Esophagus muscularis mucosa (tissue), 4 donors: Measurements from ENCODE around the gene ARHGAP4. TPM values are rescaled to one million over a fixed set of nuclear protein-coding genes. Genes with fewer than 3 reads are reported as not detected.

ENCODE experiments used
- DNase-seq: peaks from one replicate; pipeline ENCODE4 v3.0.0-alpha.2; 2017; ENCODE audit errors: extremely low spot score
- H3K27ac ChIP-seq, 4 donors: fragments of 200-600 bp; sonication (generic); replicated peaks in 1 of 4; 1 replicate in 3 of 4; 2 replicates in 1 of 4; pipeline ENCODE4 v1.5.1; 2016 to 2019; ENCODE audit warnings: mild to moderate bottlenecking in 1 of 4
- H3K27me3 ChIP-seq, 4 donors: fragments of 200-600 bp; sonication (generic); one replicate each; pipeline versions ENCODE4 v1.5.1 to v1.6.0; 2016 to 2019
- H3K36me3 ChIP-seq, 4 donors: fragments of 200-600 bp; sonication (generic); one replicate each; pipeline ENCODE4 v1.5.1; 2016 to 2019
- H3K4me1 ChIP-seq, 4 donors: fragments of 200-600 bp; sonication (generic); one replicate each; pipeline ENCODE4 v1.5.1; 2016 to 2019
- H3K4me3 ChIP-seq, 4 donors: fragments of 200-600 bp; sonication (generic); 1 replicate in 2 of 4; 2 replicates in 2 of 4; pipeline ENCODE4 v1.5.1; 2016 to 2019; ENCODE audit warnings: mild to moderate bottlenecking in 4 of 4, moderate library complexity in 1 of 4
- H3K9me3 ChIP-seq, 4 donors: fragments of 200-600 bp; sonication (generic); 1 replicate in 3 of 4; 2 replicates in 1 of 4; pipeline ENCODE4 v1.5.1; 2016 to 2019
- EP300 ChIP-seq: sonication (generic); formaldehyde crosslinking; IDR thresholded peaks from one replicate; pipeline ENCODE4 v1.6.1; 2017; ENCODE audit warnings: antibody characterized with exemption
- POLR2A ChIP-seq: fragments of 450-650 bp; IDR thresholded peaks from one replicate; pipeline ENCODE4 v1.6.1; 2017; ENCODE audit warnings: antibody characterized with exemption, moderate library complexity, mild to moderate bottlenecking, low read depth
- POLR2AphosphoS5 ChIP-seq, 2 donors: sonication (generic); formaldehyde crosslinking; IDR thresholded peaks; one replicate each; pipeline ENCODE4 v1.6.1; 2017; ENCODE audit warnings: antibody characterized with exemption in 2 of 2
- WGBS: methylation state at CpG from one replicate; pipeline ENCODE4 v1.1.5; 2018; 5-methylcytosine and 5-hydroxymethylcytosine counted together
- intact Hi-C: fragments of 100-400 bp; cut with DNase I; formaldehyde crosslinking; loops from one replicate; pipeline ENCODE4 v1.15.1; 2023
- total RNA-seq, 4 donors: library from RNA; depleted of rRNA; stranded (reverse); fragments of >200 nt; gene quantifications; one replicate each; pipeline versions ENCODE4 v1.1.0 to v1.2.1, GENCODE V29; 2016
- TF ChIP-seq, protein P1 (sequence below), 3 experiments: fragments of 200-600 bp in 2 of 3; fragments of 450-650 bp in 1 of 3; sonication (generic) in 2 of 3; IDR thresholded peaks; one replicate each; pipeline ENCODE4 v1.5.1; 2017 to 2019; ENCODE audit warnings: antibody characterized with exemption in 3 of 3, mild to moderate bottlenecking in 2 of 3, moderate library complexity in 1 of 3

Gene ARHGAP4
- total RNA-seq, 4 donors from 2014 or later, result 15.9 to 22.4 (median 17.7) TPM

DNA sequence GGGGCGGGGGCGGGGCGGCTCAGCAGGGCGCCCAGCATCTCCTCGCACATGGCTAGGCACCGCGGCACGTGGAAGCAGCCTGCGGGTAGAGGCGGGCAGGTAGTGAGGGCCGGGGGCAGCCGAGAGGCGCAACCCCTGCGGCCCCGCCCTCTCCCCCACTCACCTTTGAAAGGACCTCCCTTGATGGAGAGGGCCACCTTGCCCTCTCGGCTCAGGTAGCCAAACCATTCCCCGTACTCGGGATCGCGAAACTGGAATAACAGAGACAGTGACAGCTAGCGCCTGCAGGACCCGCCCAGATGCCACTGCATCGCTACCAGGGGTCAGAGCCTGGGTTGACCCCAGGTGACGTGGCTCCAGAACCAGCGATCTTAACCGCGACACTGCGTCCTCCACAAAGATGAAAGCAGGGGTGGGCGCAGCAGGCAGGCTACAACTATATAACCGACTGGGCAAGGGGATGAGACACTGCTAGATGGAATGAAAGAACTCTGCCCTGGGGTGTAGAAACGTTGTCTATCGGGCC is 9.3 kb upstream of the ARHGAP4 start:
- no peak for TF ChIP-seq EP300
- TF ChIP-seq POLR2AphosphoS5 (IDR thresholded peaks at IDR 0.05), result no peak
- no peak for TF ChIP-seq POLR2A
- TF ChIP-seq, protein P1, sequence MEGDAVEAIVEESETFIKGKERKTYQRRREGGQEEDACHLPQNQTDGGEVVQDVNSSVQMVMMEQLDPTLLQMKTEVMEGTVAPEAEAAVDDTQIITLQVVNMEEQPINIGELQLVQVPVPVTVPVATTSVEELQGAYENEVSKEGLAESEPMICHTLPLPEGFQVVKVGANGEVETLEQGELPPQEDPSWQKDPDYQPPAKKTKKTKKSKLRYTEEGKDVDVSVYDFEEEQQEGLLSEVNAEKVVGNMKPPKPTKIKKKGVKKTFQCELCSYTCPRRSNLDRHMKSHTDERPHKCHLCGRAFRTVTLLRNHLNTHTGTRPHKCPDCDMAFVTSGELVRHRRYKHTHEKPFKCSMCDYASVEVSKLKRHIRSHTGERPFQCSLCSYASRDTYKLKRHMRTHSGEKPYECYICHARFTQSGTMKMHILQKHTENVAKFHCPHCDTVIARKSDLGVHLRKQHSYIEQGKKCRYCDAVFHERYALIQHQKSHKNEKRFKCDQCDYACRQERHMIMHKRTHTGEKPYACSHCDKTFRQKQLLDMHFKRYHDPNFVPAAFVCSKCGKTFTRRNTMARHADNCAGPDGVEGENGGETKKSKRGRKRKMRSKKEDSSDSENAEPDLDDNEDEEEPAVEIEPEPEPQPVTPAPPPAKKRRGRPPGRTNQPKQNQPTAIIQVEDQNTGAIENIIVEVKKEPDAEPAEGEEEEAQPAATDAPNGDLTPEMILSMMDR (IDR thresholded peaks at IDR 0.05), result no peak
- Histone ChIP-seq H3K4me1 (peaks cover 13 to 30% (median 20%) of the 10 kb centered on the region in 4 donors), H3K4me3 (peak overlapping the region; percentile 68 to 92 (median 72)), H3K27me3 (no peaks in the 10 kb centered on the region), H3K9me3 (no peaks in the 10 kb centered on the region), H3K27ac (peak overlapping the region; percentile 55 to 82 (median 63)), H3K36me3 (peaks cover 0 to 32% (median 27%) of the 10 kb centered on the region in 4 donors)
- intact Hi-C loops, result no loop called here
- WGBS, result 34% methylated on average over 24 of the region's 32 CpGs
- DNase-seq, result no peak

GRCh38 chrX:153934762-153935325 is 8.8 kb upstream of the ARHGAP4 start, which contains the start of gene NAA10:
NAA10 (minus strand) TSS chrX:153935037; CDS start chrX:153934904, 133 bp downstream.
- intact Hi-C loops, result no loop called here
- DNase-seq, result no peak
- peak within 1 kb of the TSS; percentile 66 to 82 (median 72) for H3K27ac ChIP-seq

DNA sequence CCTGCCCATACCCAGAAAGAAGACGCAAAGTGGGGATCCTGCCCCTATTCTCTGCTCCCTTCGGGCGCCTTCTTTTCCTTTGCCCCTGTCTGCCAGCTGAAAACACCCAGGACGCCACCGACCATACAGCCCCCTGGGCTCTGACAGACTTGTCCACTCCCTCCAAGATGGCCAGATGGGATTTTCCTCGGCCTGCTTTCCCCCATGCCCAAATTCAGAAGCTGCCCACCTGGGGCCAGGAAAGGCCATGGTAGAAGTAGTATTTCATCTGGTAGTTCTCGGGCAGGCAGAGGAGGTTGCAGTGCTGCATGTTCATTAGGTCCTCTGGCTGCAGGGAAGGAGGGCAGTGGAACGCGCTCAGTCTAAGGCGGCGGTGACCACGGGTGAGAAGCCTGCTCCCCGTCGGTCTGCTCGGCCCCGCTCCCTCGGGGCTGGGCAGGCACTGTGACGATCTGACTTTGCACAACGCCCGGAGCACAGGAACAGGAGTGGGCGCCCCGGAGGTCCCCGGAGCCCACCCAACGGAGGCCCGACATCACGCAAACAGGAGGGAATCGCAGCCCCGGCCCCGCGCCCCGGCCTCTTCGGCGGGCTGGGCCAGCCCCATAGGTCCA is 8.2 kb upstream of the ARHGAP4 start:
- peaks cover 15 to 35% (median 21%) of the 10 kb centered on the region in 4 donors for H3K4me1 ChIP-seq
- intact Hi-C loops, result no loop called here
- H3K4me3 ChIP-seq, result peak overlapping the region; percentile 68 to 92 (median 72)
- peaks cover 0 to 43% (median 33%) of the 10 kb centered on the region in 4 donors for H3K36me3 ChIP-seq
- H3K27me3 ChIP-seq, result no peaks in the 10 kb centered on the region
- H3K27ac ChIP-seq, result peak overlapping the region; percentile 66 to 82 (median 72)
- TF ChIP-seq POLR2A (no peak), EP300 (no peak), POLR2AphosphoS5 (IDR thresholded peaks at IDR 0.05) (no peak)
- TF ChIP-seq, protein P1 (IDR thresholded peaks at IDR 0.05), result no peak
- H3K9me3 ChIP-seq, result no peaks in the 10 kb centered on the region
- WGBS, result 53% methylated on average over 7 of the region's 33 CpGs
- no peak for DNase-seq

More at GRCh38 chrX:153934762-153935325, 8.8 kb upstream of the ARHGAP4 start, which contains the start of gene NAA10:
- Histone ChIP-seq H3K9me3 (no peaks in the 10 kb centered on the region), H3K27me3 (no peaks in the 10 kb centered on the region), H3K36me3 (peaks cover 0 to 37% (median 31%) of the 10 kb centered on the region in 4 donors), H3K4me1 (peaks cover 13 to 30% (median 20%) of the 10 kb centered on the region in 4 donors), H3K4me3 (peak within 1 kb of the TSS; percentile 68 to 92 (median 72))
- peak in 1 of 2 donors; percentile 50 for TF ChIP-seq POLR2AphosphoS5 (IDR thresholded peaks at IDR 0.05)
- TF ChIP-seq EP300, result no peak
- WGBS, result 15% methylated on average over 4 of the region's 87 CpGs

DNA sequence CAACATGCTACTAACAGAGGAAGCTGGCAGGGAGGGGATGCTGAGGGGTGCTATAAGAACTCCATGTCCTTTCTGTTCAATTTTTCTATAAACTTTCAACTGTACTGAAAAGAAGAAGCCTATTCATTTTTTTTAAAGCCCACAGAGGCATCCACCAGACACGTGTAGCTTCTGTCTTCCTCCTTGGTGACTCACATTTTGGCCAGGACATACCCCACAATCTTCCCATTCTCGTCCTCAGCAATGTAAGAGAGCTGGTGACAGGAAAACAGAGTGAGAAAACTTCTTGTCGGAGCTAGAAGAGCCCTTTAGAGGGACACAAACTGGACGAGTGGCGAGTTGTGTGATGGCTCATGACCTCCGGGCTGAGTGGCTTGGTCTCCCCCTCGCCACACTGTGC is 7.7 kb upstream of the ARHGAP4 start:
- peaks cover 20 to 40% (median 26%) of the 10 kb centered on the region in 4 donors for H3K4me1 ChIP-seq
- H3K9me3 ChIP-seq, result no peaks in the 10 kb centered on the region
- H3K27me3 ChIP-seq, result no peaks in the 10 kb centered on the region
- intact Hi-C loops, result no loop called here
- H3K36me3 ChIP-seq, result peaks cover 0 to 45% (median 33%) of the 10 kb centered on the region in 4 donors
- peak overlapping the region in 2 of 4 donors; percentile 66 to 82 for H3K27ac ChIP-seq
- WGBS, result 37% methylated on average over 7 of the region's 7 CpGs
- H3K4me3 ChIP-seq, result peak overlapping the region; percentile 68 to 92 (median 72)
- TF ChIP-seq POLR2AphosphoS5 (IDR thresholded peaks at IDR 0.05) (no peak), POLR2A (no peak), EP300 (no peak)
- TF ChIP-seq, protein P1 (IDR thresholded peaks at IDR 0.05), result no peak
- DNase-seq, result no peak
